HepG2 (cell line): ENCODE data around the gene CD96. TPM values are rescaled to one million over a fixed set of nuclear protein-coding genes. Genes with fewer than 3 reads are reported as not detected.

Source experiments
- ATAC-seq: fragments of 200-7000 bp; cut with Tn5 transposase; 3 replicates; pipeline ENCODE4 v1.9.1; 2020; ENCODE audit warnings: mild to moderate bottlenecking, moderate library complexity
- BruUV-seq: library from RNA; stranded (reverse); fragments of 400-500 nt; replicated peaks from 2 replicates; lab custom pipeline; 2021; lab: Mats Ljungman, UMichigan
- CTCF ChIA-PET: fragments of 300-600 bp; formaldehyde crosslinking; extraction: SDS; loops from one replicate; lab custom pipeline; 2021; ENCODE audit warnings: low total read pairs, inconsistent platforms, low intra/inter-chr PET ratio; lab: Yijun Ruan, JAX
- POLR2A ChIA-PET: fragments of 350-600 bp; sonication (Branson Sonifier 250); formaldehyde crosslinking; loops from one replicate; lab custom pipeline; 2020; ENCODE audit warnings: antibody characterized with exemption, inconsistent platforms; lab: Yijun Ruan, JAX
- DNase-seq: peaks from one replicate; pipeline ENCODE4 v3.0.0-alpha.2; 2015; ENCODE audit warnings: low spot score
- FAIRE-seq: peaks from 3 replicates; lab custom pipeline; 2011; peaks lifted over from hg19 to GRCh38; lab: Jason Lieb, UNC
- H2AFZ ChIP-seq: one replicate; pipeline ENCODE4 v1.6.1; 2011; ENCODE audit warnings: low read length, inconsistent platforms
- H3K27ac ChIP-seq: fragments of 300-600 bp; 3 replicates; pipeline ENCODE4 v1.8.0; 2011; ENCODE audit warnings: mixed run types, mild to moderate bottlenecking, mixed read lengths, low read length, inconsistent platforms; ENCODE audit not compliant: insufficient read depth; ENCODE audit errors: extremely low read length
- H3K27me3 ChIP-seq, 2 experiments: fragments of 200-600 bp in 1 of 2; 2 replicates in 1 of 2; 3 replicates in 1 of 2; pipeline versions ENCODE4 v1.6.0 to v1.8.0; 2011; ENCODE audit warnings: low read length in 2 of 2, mild to moderate bottlenecking in 2 of 2, moderate library complexity in 2 of 2, inconsistent platforms in 1 of 2; ENCODE audit not compliant: insufficient read depth in 2 of 2, control insufficient read depth in 1 of 2
- H3K36me3 ChIP-seq, 2 experiments: fragments of 200-600 bp in 1 of 2; replicated peaks in 1 of 2; 2 replicates in 1 of 2; 3 replicates in 1 of 2; pipeline versions ENCODE4 v1.5.1 to v1.8.0; 2011; ENCODE audit warnings: low read length in 2 of 2, inconsistent platforms in 1 of 2; ENCODE audit not compliant: insufficient read depth in 2 of 2, control insufficient read depth in 1 of 2
- H3K4me1 ChIP-seq: 2 replicates; pipeline ENCODE4 v1.5.1; 2012; ENCODE audit warnings: low read length, inconsistent platforms; ENCODE audit not compliant: insufficient read depth
- H3K4me2 ChIP-seq: 2 replicates; pipeline ENCODE4 v1.6.0; 2011; ENCODE audit warnings: low read depth, low read length, inconsistent platforms
- H3K4me3 ChIP-seq, 3 experiments: fragments of 200-600 bp in 1 of 3; sonication (generic), shearing (Covaris generic) in 1 of 3; replicated peaks in 1 of 3; 2 replicates each; pipeline ENCODE4 v1.5.1; 2011 to 2016; ENCODE audit warnings: low read length in 3 of 3, inconsistent platforms in 2 of 3, low read depth in 2 of 3, mild to moderate bottlenecking in 2 of 3, control low read depth in 1 of 3, mixed read lengths in 1 of 3; ENCODE audit not compliant: insufficient read depth in 1 of 3
- H3K79me2 ChIP-seq: one replicate; pipeline ENCODE4 v1.6.1; 2011; ENCODE audit warnings: low read length, inconsistent platforms; ENCODE audit not compliant: insufficient read depth
- H3K9ac ChIP-seq: 2 replicates; pipeline ENCODE4 v1.6.0; 2011; ENCODE audit warnings: mild to moderate bottlenecking, low read depth, low read length, inconsistent platforms; ENCODE audit not compliant: insufficient read depth
- H3K9me3 ChIP-seq: 2 replicates; pipeline ENCODE4 v1.5.1; 2012; ENCODE audit warnings: mild to moderate bottlenecking, low read length
- H4K20me1 ChIP-seq: 2 replicates; pipeline ENCODE4 v1.6.0; 2011; ENCODE audit warnings: inconsistent platforms, mild to moderate bottlenecking, low read length, moderate library complexity; ENCODE audit not compliant: insufficient read depth
- ETV6 ChIP-seq: sonication (generic); formaldehyde crosslinking; conservative IDR thresholded peaks from 2 replicates; pipeline ENCODE4 v1.4.0; 2020; ENCODE audit warnings: missing genetic modification reagents
- GPN1 ChIP-seq: sonication (generic); formaldehyde crosslinking; IDR thresholded peaks from 2 replicates; pipeline ENCODE4 v1.5.1; 2020; ENCODE audit warnings: missing genetic modification reagents, borderline replicate concordance
- GTF3A ChIP-seq: sonication (generic); formaldehyde crosslinking; conservative IDR thresholded peaks from 2 replicates; pipeline ENCODE4 v1.4.0; 2020; ENCODE audit warnings: mild to moderate bottlenecking, missing genetic modification reagents
- MAZ ChIP-seq, 2 experiments: sonication (generic) in 1 of 2; formaldehyde crosslinking in 1 of 2; IDR thresholded peaks; 2 replicates each; pipeline versions ENCODE4 v1.5.0 to v1.6.1; 2012 to 2020; ENCODE audit warnings: low read depth in 2 of 2, mild to moderate bottlenecking in 2 of 2, borderline replicate concordance in 1 of 2, improper control_type of control experiment in 1 of 2, low read length in 1 of 2, missing genetic modification reagents in 1 of 2, moderate library complexity in 1 of 2
- MED13 ChIP-seq: sonication (generic); formaldehyde crosslinking; IDR thresholded peaks from 2 replicates; pipeline ENCODE4 v1.5.0; 2020; ENCODE audit warnings: missing genetic modification reagents
- SAP130 ChIP-seq: IDR thresholded peaks from 2 replicates; pipeline ENCODE4 v1.6.1; 2016; ENCODE audit warnings: low read depth
- SIN3A ChIP-seq: IDR thresholded peaks from 2 replicates; pipeline ENCODE4 v1.6.1; 2011; ENCODE audit warnings: low read depth, mild to moderate bottlenecking, control low read depth, low read length, borderline replicate concordance
- ZBTB42 ChIP-seq: sonication (generic); formaldehyde crosslinking; IDR thresholded peaks from 2 replicates; pipeline ENCODE4 v1.5.0; 2020; ENCODE audit warnings: mild to moderate bottlenecking, missing genetic modification reagents
- ZNF7 ChIP-seq: IDR thresholded peaks from 2 replicates; pipeline ENCODE4 v1.6.1; 2016; ENCODE audit warnings: missing biosample characterization, missing genetic modification reagents
- WGBS: methylation state at CpG from one replicate; pipeline ENCODE4 v1.1.6; 2017; ENCODE audit warnings: low lambda C conversion rate; 5-methylcytosine and 5-hydroxymethylcytosine counted together
- in situ Hi-C: cut with HindIII; loops from 2 replicates; pipeline ENCODE4 v1.10.0; 2017; ENCODE audit warnings: low pct_unique_long_range_greater_than_20kb; ENCODE audit not compliant: extremely low pct_ligation_motif_present
- intact Hi-C: fragments of 100-400 bp; cut with micrococcal nuclease; formaldehyde crosslinking; loops from one replicate; pipeline ENCODE4 v1.10.0; 2022; ENCODE audit not compliant: unreplicated experiment
- polyA plus RNA-seq, 8 experiments: library from polyadenylated mRNA; depleted of rRNA in 3 of 8; stranded (reverse) in 7 of 8; unstranded in 1 of 8; fragments of >200 nt; fragmentation: Illumina TruSeq in 4 of 8; extraction: Trizol in 4 of 8; gene quantifications; 2 replicates each; pipeline versions ENCODE4 v1.2.1 to v1.2.3, GENCODE V29; 2011 to 2016; ENCODE audit warnings: low read depth in 4 of 8, missing spikeins in 1 of 8, mixed read lengths in 1 of 8; ENCODE audit not compliant: insufficient read depth in 1 of 8
- total RNA-seq, 5 experiments: library from RNA; depleted of rRNA; stranded (reverse); fragments of >200 nt; fragmentation: Illumina TruSeq; extraction: Trizol; gene quantifications; 2 replicates each; pipeline ENCODE4 v1.2.3, GENCODE V29; 2016; ENCODE audit warnings: low read depth in 1 of 5
- TF ChIP-seq, protein P1 (sequence below): sonication (generic); formaldehyde crosslinking; IDR thresholded peaks from 2 replicates; pipeline ENCODE4 v1.4.0; 2020; ENCODE audit warnings: mild to moderate bottlenecking, missing genetic modification reagents, borderline replicate concordance
- TF ChIP-seq, protein P2 (sequence below): sonication (generic); formaldehyde crosslinking; IDR thresholded peaks from 2 replicates; pipeline ENCODE4 v1.8.1; 2022; ENCODE audit warnings: low read depth, mild to moderate bottlenecking, missing genetic modification reagents
- TF ChIP-seq, protein P3 (sequence below): sonication (generic); formaldehyde crosslinking; IDR thresholded peaks from 2 replicates; pipeline ENCODE4 v1.4.0; 2020; ENCODE audit warnings: missing genetic modification reagents, borderline replicate concordance
- TF ChIP-seq, protein P4 (sequence below): sonication (generic); formaldehyde crosslinking; IDR thresholded peaks from 2 replicates; pipeline ENCODE4 v1.5.0; 2020; ENCODE audit warnings: missing genetic modification reagents, mild to moderate bottlenecking, borderline replicate concordance

CD96 gene
- total and polyA plus RNA-seq, 2 of the 13 experiments (the other 11 are each of a cell fraction or from before 2014, with no cell fraction given) = not detected

DNA sequence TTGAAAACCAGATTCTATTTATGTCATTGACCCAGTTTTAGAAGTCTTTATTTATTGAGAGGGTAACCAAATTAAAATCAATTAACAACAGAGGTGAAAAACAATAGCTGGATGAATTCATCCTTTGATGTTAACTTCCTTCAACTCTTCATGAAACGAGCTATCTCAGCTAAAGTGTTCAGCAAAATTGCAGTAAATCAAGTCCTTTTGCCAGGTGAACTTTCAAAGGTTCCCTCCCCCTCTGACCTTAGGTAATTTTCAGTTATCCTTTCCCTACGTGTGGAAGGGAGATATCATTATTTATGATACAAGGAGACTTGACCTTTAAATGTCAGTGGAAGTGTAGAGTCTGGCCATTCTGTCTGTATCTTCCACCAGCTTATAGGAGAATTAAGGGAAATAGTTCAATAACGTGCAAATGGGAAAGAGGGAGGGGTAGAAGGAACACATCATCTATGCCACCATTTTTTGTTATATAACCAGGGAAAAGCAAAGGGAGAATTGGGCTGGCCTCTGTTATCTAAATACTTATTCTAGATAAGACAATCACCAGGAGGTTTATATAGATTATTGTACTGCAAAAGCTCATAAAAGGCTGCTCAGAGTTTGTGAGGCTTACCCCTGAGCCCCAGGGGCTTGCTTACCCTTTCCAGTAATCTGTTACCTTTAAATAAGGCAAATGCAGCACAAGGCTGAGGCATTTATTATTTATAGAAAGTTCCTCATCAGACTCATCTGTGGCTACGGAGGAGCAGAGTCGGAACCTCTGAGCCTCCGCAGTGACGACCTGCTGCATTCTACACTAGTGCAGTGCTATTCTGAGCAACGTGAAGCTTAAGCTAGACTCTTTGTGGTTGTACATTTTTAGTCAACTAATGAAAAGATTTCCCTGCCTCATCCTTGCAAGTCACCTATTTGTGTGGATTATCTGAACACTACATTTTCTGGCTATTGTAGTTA is 150.9 kb downstream of the CD96 start:
- ATAC-seq = no peak
- Histone ChIP-seq H3K4me3 (no peak overlapping the region), H3K27ac (no peak overlapping the region), H3K36me3 (no peaks in the 10 kb centered on the region), H3K27me3 (no peaks in the 10 kb centered on the region), H2AFZ (no peak overlapping the region), H3K4me1 (peaks cover 7% of the 10 kb centered on the region), H3K4me2 (no peak overlapping the region), H3K9ac (no peak overlapping the region), H3K9me3 (no peaks in the 10 kb centered on the region), H4K20me1 (no peaks in the 10 kb centered on the region), H3K79me2 (no peaks in the 10 kb centered on the region)
- no peak for DNase-seq
- WGBS = 83% methylated on average over 8 of the region's 8 CpGs
- POLR2A ChIA-PET = no interaction called here
- FAIRE-seq = no peak
- no TSS peak for BruUV-seq
- in situ Hi-C loops = no loop called here
- CTCF ChIA-PET = interaction anchor here (4.0 kb wide), 1 partner anchor 23 kb away, joined by 48 read pairs; no protein-coding TSS in a partner anchor
- intact Hi-C loops = no loop called here
- TF ChIP-seq SIN3A (no peak), ETV6 (CRISPR knock-in tag) (no peak), MED13 (CRISPR knock-in tag) (no peak), GPN1 (CRISPR knock-in tag) (no peak), GTF3A (no peak), SAP130 (CRISPR knock-in tag) (no peak), ZNF7 (CRISPR knock-in tag) (no peak), MAZ (IDR thresholded peaks at IDR 0.05; ENCODE audit: borderline replicate concordance, low read depth, low read length) (no peak), MAZ (CRISPR knock-in tag; IDR thresholded peaks at IDR 0.05; ENCODE audit: low read depth) (no peak), ZBTB42 (no peak)
- TF ChIP-seq, protein P1, sequence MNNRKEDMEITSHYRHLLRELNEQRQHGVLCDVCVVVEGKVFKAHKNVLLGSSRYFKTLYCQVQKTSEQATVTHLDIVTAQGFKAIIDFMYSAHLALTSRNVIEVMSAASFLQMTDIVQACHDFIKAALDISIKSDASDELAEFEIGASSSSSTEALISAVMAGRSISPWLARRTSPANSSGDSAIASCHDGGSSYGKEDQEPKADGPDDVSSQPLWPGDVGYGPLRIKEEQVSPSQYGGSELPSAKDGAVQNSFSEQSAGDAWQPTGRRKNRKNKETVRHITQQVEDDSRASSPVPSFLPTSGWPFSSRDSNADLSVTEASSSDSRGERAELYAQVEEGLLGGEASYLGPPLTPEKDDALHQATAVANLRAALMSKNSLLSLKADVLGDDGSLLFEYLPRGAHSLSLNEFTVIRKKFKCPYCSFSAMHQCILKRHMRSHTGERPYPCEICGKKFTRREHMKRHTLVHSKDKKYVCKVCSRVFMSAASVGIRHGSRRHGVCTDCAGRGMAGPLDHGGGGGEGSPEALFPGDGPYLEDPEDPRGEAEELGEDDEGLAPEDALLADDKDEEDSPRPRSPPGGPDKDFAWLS = no peak
- TF ChIP-seq, protein P2, sequence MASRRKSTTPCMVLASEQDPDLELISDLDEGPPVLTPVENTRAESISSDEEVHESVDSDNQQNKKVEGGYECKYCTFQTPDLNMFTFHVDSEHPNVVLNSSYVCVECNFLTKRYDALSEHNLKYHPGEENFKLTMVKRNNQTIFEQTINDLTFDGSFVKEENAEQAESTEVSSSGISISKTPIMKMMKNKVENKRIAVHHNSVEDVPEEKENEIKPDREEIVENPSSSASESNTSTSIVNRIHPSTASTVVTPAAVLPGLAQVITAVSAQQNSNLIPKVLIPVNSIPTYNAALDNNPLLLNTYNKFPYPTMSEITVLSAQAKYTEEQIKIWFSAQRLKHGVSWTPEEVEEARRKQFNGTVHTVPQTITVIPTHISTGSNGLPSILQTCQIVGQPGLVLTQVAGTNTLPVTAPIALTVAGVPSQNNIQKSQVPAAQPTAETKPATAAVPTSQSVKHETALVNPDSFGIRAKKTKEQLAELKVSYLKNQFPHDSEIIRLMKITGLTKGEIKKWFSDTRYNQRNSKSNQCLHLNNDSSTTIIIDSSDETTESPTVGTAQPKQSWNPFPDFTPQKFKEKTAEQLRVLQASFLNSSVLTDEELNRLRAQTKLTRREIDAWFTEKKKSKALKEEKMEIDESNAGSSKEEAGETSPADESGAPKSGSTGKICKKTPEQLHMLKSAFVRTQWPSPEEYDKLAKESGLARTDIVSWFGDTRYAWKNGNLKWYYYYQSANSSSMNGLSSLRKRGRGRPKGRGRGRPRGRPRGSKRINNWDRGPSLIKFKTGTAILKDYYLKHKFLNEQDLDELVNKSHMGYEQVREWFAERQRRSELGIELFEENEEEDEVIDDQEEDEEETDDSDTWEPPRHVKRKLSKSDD = no peak
- TF ChIP-seq, protein P3, sequence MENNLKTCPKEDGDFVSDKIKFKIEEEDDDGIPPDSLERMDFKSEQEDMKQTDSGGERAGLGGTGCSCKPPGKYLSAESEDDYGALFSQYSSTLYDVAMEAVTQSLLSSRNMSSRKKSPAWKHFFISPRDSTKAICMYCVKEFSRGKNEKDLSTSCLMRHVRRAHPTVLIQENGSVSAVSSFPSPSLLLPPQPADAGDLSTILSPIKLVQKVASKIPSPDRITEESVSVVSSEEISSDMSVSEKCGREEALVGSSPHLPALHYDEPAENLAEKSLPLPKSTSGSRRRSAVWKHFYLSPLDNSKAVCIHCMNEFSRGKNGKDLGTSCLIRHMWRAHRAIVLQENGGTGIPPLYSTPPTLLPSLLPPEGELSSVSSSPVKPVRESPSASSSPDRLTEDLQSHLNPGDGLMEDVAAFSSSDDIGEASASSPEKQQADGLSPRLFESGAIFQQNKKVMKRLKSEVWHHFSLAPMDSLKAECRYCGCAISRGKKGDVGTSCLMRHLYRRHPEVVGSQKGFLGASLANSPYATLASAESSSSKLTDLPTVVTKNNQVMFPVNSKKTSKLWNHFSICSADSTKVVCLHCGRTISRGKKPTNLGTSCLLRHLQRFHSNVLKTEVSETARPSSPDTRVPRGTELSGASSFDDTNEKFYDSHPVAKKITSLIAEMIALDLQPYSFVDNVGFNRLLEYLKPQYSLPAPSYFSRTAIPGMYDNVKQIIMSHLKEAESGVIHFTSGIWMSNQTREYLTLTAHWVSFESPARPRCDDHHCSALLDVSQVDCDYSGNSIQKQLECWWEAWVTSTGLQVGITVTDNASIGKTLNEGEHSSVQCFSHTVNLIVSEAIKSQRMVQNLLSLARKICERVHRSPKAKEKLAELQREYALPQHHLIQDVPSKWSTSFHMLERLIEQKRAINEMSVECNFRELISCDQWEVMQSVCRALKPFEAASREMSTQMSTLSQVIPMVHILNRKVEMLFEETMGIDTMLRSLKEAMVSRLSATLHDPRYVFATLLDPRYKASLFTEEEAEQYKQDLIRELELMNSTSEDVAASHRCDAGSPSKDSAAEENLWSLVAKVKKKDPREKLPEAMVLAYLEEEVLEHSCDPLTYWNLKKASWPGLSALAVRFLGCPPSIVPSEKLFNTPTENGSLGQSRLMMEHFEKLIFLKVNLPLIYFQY = no peak
- TF ChIP-seq, protein P4, sequence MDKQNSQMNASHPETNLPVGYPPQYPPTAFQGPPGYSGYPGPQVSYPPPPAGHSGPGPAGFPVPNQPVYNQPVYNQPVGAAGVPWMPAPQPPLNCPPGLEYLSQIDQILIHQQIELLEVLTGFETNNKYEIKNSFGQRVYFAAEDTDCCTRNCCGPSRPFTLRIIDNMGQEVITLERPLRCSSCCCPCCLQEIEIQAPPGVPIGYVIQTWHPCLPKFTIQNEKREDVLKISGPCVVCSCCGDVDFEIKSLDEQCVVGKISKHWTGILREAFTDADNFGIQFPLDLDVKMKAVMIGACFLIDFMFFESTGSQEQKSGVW (CRISPR knock-in tag) = no peak
